Measurements from ENCODE around the gene ATP2C2.

Gene ATP2C2

GRCh38 chr16:84508502-84508901 is 140.2 kb downstream of the ATP2C2 start:
- Mint-ChIP-seq H3K27ac (no peak overlapping the region), H3K4me3 (no peak overlapping the region), H3K4me1 (peaks cover 25% of the 10 kb centered on the region), H3K36me3 (ENCODE audit: low read depth) (no peaks in the 10 kb centered on the region), H3K9me3 (no peaks in the 10 kb centered on the region), H3K27me3 (ENCODE audit: low read depth) (peaks cover 21% of the 10 kb centered on the region)
- TF ChIP-seq, protein P1, sequence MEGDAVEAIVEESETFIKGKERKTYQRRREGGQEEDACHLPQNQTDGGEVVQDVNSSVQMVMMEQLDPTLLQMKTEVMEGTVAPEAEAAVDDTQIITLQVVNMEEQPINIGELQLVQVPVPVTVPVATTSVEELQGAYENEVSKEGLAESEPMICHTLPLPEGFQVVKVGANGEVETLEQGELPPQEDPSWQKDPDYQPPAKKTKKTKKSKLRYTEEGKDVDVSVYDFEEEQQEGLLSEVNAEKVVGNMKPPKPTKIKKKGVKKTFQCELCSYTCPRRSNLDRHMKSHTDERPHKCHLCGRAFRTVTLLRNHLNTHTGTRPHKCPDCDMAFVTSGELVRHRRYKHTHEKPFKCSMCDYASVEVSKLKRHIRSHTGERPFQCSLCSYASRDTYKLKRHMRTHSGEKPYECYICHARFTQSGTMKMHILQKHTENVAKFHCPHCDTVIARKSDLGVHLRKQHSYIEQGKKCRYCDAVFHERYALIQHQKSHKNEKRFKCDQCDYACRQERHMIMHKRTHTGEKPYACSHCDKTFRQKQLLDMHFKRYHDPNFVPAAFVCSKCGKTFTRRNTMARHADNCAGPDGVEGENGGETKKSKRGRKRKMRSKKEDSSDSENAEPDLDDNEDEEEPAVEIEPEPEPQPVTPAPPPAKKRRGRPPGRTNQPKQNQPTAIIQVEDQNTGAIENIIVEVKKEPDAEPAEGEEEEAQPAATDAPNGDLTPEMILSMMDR (IDR thresholded peaks at IDR 0.05; ENCODE audit: unreplicated experiment in 3 of 3) = no peak

GRCh38 chr16:84509032-84509950 is 141.0 kb downstream of the ATP2C2 start:
- Mint-ChIP-seq H3K27ac (no peak overlapping the region), H3K4me3 (no peak overlapping the region), H3K36me3 (ENCODE audit: low read depth) (no peaks in the 10 kb centered on the region), H3K27me3 (ENCODE audit: low read depth) (peaks cover 21% of the 10 kb centered on the region), H3K9me3 (no peaks in the 10 kb centered on the region), H3K4me1 (peaks cover 23% of the 10 kb centered on the region)
- TF ChIP-seq, protein P1 (IDR thresholded peaks at IDR 0.05; ENCODE audit: unreplicated experiment in 3 of 3) = no peak

DNA sequence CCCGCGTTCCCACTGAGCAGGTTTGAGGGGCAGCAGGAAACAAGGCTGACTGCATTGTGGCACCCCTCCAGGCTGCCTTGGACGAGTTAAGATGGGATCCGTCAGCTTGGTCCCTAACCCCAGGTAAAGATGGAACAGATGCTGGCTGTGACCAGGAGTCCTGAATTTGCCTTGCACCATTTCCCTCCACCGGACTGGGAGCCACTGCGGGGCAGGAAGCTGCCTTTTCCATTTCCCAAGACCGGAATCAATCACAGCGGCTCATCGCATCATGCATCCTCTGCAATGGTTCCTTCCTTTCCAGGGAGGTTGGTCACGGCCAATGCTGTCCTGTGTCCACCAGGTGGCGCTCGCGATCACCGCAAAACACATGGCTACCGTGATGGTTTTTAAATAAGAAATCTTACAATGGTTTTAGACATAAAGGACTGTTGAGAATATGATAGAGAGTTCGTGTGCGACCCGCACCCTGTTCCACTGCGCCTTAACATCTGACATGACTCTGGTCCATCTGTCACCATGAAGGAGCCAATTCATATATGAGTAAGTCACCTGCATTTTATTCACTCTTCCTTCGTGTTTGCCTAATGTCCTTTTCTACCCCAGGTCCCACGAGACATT is 143.0 kb downstream of the ATP2C2 start:
- Mint-ChIP-seq H3K27me3 (ENCODE audit: low read depth) (peaks cover 21% of the 10 kb centered on the region), H3K4me3 (peak overlapping the region in 2 of 3 experiments; percentile 30 to 31), H3K27ac (peak overlapping the region in 1 of 3 experiments; percentile 74), H3K9me3 (no peaks in the 10 kb centered on the region), H3K36me3 (ENCODE audit: low read depth) (no peaks in the 10 kb centered on the region), H3K4me1 (peaks cover 25% of the 10 kb centered on the region)
- TF ChIP-seq, protein P1 (IDR thresholded peaks at IDR 0.05; ENCODE audit: unreplicated experiment in 3 of 3) = peak; percentile 94 to 96 (median 94)

DNA sequence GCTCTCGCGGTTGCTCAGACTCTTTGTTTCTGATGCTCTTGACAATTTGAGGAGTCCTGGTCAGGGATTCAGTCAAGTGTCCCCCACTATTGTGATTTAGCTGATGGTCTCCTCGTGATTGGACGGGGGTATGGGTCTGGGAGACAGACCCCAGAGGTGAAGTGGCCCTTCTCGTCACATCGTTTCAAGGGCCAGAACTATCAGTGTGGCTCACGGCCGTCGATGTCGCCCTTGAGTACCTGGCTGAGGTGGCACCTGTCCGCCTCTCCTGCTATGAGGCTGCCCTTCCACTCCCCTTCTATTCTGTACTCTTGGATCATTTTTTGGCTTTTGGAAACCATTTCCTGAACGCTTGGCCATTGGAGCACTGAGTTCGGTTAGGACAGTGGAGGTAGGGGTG is 143.5 kb downstream of the ATP2C2 start:
- H3K27me3 Mint-ChIP-seq (ENCODE audit: low read depth) = peaks cover 25% of the 10 kb centered on the region
- H3K9me3 Mint-ChIP-seq = no peaks in the 10 kb centered on the region
- H3K4me1 Mint-ChIP-seq = peaks cover 25% of the 10 kb centered on the region
- H3K27ac Mint-ChIP-seq = no peak overlapping the region
- TF ChIP-seq, protein P1 (IDR thresholded peaks at IDR 0.05; ENCODE audit: unreplicated experiment in 3 of 3) = no peak
- H3K36me3 Mint-ChIP-seq (ENCODE audit: low read depth) = no peaks in the 10 kb centered on the region
- H3K4me3 Mint-ChIP-seq = no peak overlapping the region

- Mint-ChIP-seq H3K36me3 (ENCODE audit: low read depth) (no peaks in the 10 kb centered on the region), H3K4me3 (no peak overlapping the region), H3K4me1 (peaks cover 25% of the 10 kb centered on the region)
Observed at GRCh38 chr16:84513123-84513522, 144.8 kb downstream of the ATP2C2 start.

More at GRCh38 chr16:84513123-84513522, 144.8 kb downstream of the ATP2C2 start:
- Mint-ChIP-seq H3K9me3 (no peaks in the 10 kb centered on the region), H3K27ac (peak overlapping the region in 2 of 3 experiments; percentile 47 to 56), H3K27me3 (ENCODE audit: low read depth) (peaks cover 30% of the 10 kb centered on the region)
- TF ChIP-seq, protein P1 (IDR thresholded peaks at IDR 0.05; ENCODE audit: unreplicated experiment in 3 of 3) = no peak
